CD14-positive monocyte (primary cell): Measurements from ENCODE around the gene DNAJA4. TPM values are rescaled to one million over a fixed set of nuclear protein-coding genes. Genes with fewer than 3 reads are reported as not detected.

Experiments
- DNase-seq, 3 donors: peaks; one replicate each; pipeline ENCODE4 v3.0.0-alpha.2; 2011 to 2022
- H2AFZ ChIP-seq: 2 replicates; pipeline ENCODE4 v1.6.0; 2012; ENCODE audit warnings: mild to moderate bottlenecking, low read depth, low read length, inconsistent platforms; ENCODE audit not compliant: insufficient read depth, poor library complexity, severe bottlenecking
- H3K27ac ChIP-seq, 2 donors: 1 replicate in 1 of 2; 2 replicates in 1 of 2; pipeline ENCODE4 v1.5.1; 2012 to 2013; ENCODE audit warnings: low read length in 2 of 2, control low read depth in 1 of 2, inconsistent platforms in 1 of 2, low read depth in 1 of 2, mild to moderate bottlenecking in 1 of 2
- H3K27me3 ChIP-seq, 2 donors: one replicate each; pipeline versions ENCODE4 v1.6.0 to v1.6.1; 2011 to 2013; ENCODE audit warnings: low read length in 2 of 2; ENCODE audit not compliant: control insufficient read depth in 2 of 2, insufficient read depth in 2 of 2
- H3K36me3 ChIP-seq, 2 donors: replicated peaks in 1 of 2; 1 replicate in 1 of 2; 2 replicates in 1 of 2; pipeline versions ENCODE4 v1.5.1 to v1.6.1; 2012 to 2013; ENCODE audit warnings: low read length in 2 of 2, control low read depth in 1 of 2, inconsistent platforms in 1 of 2, mild to moderate bottlenecking in 1 of 2; ENCODE audit not compliant: insufficient read depth in 2 of 2, control insufficient read depth in 1 of 2
- H3K4me1 ChIP-seq, 2 donors: 1 replicate in 1 of 2; 2 replicates in 1 of 2; pipeline versions ENCODE4 v1.5.1 to v1.6.1; 2012 to 2013; ENCODE audit warnings: low read length in 2 of 2, control low read depth in 1 of 2, inconsistent platforms in 1 of 2, mild to moderate bottlenecking in 1 of 2, moderate library complexity in 1 of 2; ENCODE audit not compliant: insufficient read depth in 2 of 2, control insufficient read depth in 1 of 2
- H3K4me2 ChIP-seq: replicated peaks from 2 replicates; pipeline ENCODE3; 2012; ENCODE audit warnings: low read length, moderate library complexity, mild to moderate bottlenecking; ENCODE audit not compliant: poor library complexity, severe bottlenecking; ENCODE audit errors: extremely low read depth
- H3K4me3 ChIP-seq, 3 experiments: fragments of 200-600 bp in 1 of 3; sonication (generic) in 1 of 3; replicated peaks in 1 of 3; 1 replicate in 2 of 3; 2 replicates in 1 of 3; pipeline ENCODE4 v1.5.1; 2011 to 2013; ENCODE audit warnings: low read length in 3 of 3, mild to moderate bottlenecking in 3 of 3, control low read depth in 2 of 3, low read depth in 2 of 3, inconsistent platforms in 1 of 3, moderate library complexity in 1 of 3
- H3K79me2 ChIP-seq: 2 replicates; pipeline ENCODE4 v1.6.0; 2012; ENCODE audit warnings: mild to moderate bottlenecking, control low read depth, inconsistent platforms, low read length, moderate library complexity; ENCODE audit not compliant: insufficient read depth
- H3K9ac ChIP-seq: 2 replicates; pipeline ENCODE4 v1.6.0; 2017; ENCODE audit warnings: low read length, mild to moderate bottlenecking; ENCODE audit not compliant: insufficient read depth, poor library complexity, severe bottlenecking
- H3K9me3 ChIP-seq, 2 donors: replicated peaks in 1 of 2; 1 replicate in 1 of 2; 2 replicates in 1 of 2; pipeline versions ENCODE4 v1.5.1 to v1.6.1; 2012 to 2013; ENCODE audit warnings: low read length in 2 of 2, control low read depth in 1 of 2; ENCODE audit not compliant: control insufficient read depth in 1 of 2, insufficient read depth in 1 of 2
- H4K20me1 ChIP-seq: 2 replicates; pipeline ENCODE4 v1.6.0; 2012; ENCODE audit warnings: mild to moderate bottlenecking, low read length, control low read depth, moderate library complexity; ENCODE audit not compliant: insufficient read depth
- H3K27ac Mint-ChIP-seq, 7 donors: one replicate each; pipeline ENCODE4 v1.8.0; 2020; ENCODE audit warnings: mild to moderate bottlenecking in 7 of 7, mixed read lengths in 7 of 7, moderate library complexity in 6 of 7, inconsistent platforms in 2 of 7
- H3K27me3 Mint-ChIP-seq, 3 donors: one replicate each; pipeline ENCODE4 v1.8.0; 2021 to 2022; ENCODE audit warnings: low read depth in 3 of 3, mild to moderate bottlenecking in 3 of 3, mixed read lengths in 3 of 3, moderate library complexity in 3 of 3, inconsistent platforms in 1 of 3
- H3K36me3 Mint-ChIP-seq, 2 donors: one replicate each; pipeline ENCODE4 v1.8.0; 2020; ENCODE audit warnings: mixed read lengths in 2 of 2, inconsistent platforms in 1 of 2, mild to moderate bottlenecking in 1 of 2
- H3K4me1 Mint-ChIP-seq: one replicate; pipeline ENCODE4 v1.8.0; 2020; ENCODE audit warnings: mild to moderate bottlenecking, mixed read lengths
- H3K4me3 Mint-ChIP-seq, 2 donors: one replicate each; pipeline ENCODE4 v1.8.0; 2020; ENCODE audit warnings: mild to moderate bottlenecking in 2 of 2, mixed read lengths in 2 of 2, moderate library complexity in 1 of 2
- H3K9me3 Mint-ChIP-seq, 7 donors: one replicate each; pipeline ENCODE4 v1.8.0; 2020 to 2022; ENCODE audit warnings: mixed read lengths in 7 of 7, mild to moderate bottlenecking in 6 of 7, moderate library complexity in 6 of 7, inconsistent platforms in 2 of 7
- WGBS: methylation state at CpG from one replicate; pipeline ENCODE4 v1.1.5; 2013; ENCODE audit warnings: missing lambda C conversion rate; ENCODE audit not compliant: insufficient coverage; 5-methylcytosine and 5-hydroxymethylcytosine counted together
- intact Hi-C, 2 donors: fragments of 100-400 bp; cut with micrococcal nuclease; formaldehyde crosslinking; loops; one replicate each; pipeline versions ENCODE4 v1.15.0 to v1.15.1; 2023
- polyA plus RNA-seq, 3 donors: library from polyadenylated mRNA; depleted of rRNA in 1 of 3; unstranded in 2 of 3; stranded (reverse) in 1 of 3; fragments of 300-500 nt in 2 of 3; fragments of >200 nt in 1 of 3; fragmentation: Illumina TruSeq in 2 of 3; gene quantifications; 1 replicate in 2 of 3; 2 replicates in 1 of 3; pipeline ENCODE4 v1.2.3, GENCODE V29; 2012 to 2021
- TF ChIP-seq, protein P1 (sequence below): fragments of 200-600 bp; IDR thresholded peaks from one replicate; pipeline ENCODE4 v1.8.0; 2022; ENCODE audit warnings: antibody characterized with exemption, mild to moderate bottlenecking

DNAJA4 gene
- polyA plus RNA-seq, 3 donors = 2.4 to 20.9 (median 2.5) TPM

DNA sequence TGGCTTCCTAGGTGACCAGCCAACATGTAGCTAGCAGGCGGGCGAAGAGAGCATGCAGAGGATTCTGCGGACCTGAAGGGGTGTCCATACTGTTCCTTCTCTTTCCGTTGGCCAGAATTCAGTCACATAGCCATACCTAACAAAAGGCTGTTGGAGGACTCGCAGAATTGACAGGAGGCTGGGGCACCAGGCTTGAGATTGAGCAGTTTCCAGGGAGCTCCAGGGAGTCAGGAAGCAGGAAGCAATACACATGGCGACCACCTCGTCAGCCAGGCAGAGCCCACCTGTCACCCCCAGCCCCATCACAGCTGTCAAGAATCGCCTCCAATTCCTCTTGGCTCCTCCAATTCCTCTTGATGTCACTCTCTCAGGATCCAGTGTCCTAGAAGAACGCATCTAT lies 13.2 kb upstream of the DNAJA4 start:
- Mint-ChIP-seq H3K27ac (no peak overlapping the region), H3K4me1 (no peaks in the 10 kb centered on the region), H3K27me3 (peaks cover 0 to 3% (median 0%) of the 10 kb centered on the region in 3 donors), H3K4me3 (no peak overlapping the region), H3K36me3 (no peaks in the 10 kb centered on the region), H3K9me3 (peaks cover 0 to 2% (median 0%) of the 10 kb centered on the region in 7 donors)
- Histone ChIP-seq H3K36me3 (no peaks in the 10 kb centered on the region), H3K9me3 (no peaks in the 10 kb centered on the region), H3K27me3 (no peaks in the 10 kb centered on the region), H3K4me2 (no peak overlapping the region), H3K4me3 (no peak overlapping the region), H3K9ac (no peak overlapping the region), H3K79me2 (no peaks in the 10 kb centered on the region), H4K20me1 (no peaks in the 10 kb centered on the region), H3K27ac (no peak overlapping the region), H2AFZ (no peak overlapping the region), H3K4me1 (no peaks in the 10 kb centered on the region)
- no peak for DNase-seq
- intact Hi-C loops = no loop called here
- TF ChIP-seq, protein P1, sequence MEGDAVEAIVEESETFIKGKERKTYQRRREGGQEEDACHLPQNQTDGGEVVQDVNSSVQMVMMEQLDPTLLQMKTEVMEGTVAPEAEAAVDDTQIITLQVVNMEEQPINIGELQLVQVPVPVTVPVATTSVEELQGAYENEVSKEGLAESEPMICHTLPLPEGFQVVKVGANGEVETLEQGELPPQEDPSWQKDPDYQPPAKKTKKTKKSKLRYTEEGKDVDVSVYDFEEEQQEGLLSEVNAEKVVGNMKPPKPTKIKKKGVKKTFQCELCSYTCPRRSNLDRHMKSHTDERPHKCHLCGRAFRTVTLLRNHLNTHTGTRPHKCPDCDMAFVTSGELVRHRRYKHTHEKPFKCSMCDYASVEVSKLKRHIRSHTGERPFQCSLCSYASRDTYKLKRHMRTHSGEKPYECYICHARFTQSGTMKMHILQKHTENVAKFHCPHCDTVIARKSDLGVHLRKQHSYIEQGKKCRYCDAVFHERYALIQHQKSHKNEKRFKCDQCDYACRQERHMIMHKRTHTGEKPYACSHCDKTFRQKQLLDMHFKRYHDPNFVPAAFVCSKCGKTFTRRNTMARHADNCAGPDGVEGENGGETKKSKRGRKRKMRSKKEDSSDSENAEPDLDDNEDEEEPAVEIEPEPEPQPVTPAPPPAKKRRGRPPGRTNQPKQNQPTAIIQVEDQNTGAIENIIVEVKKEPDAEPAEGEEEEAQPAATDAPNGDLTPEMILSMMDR = no peak
- 90% methylated on average over 9 of the region's 9 CpGs for WGBS

DNA sequence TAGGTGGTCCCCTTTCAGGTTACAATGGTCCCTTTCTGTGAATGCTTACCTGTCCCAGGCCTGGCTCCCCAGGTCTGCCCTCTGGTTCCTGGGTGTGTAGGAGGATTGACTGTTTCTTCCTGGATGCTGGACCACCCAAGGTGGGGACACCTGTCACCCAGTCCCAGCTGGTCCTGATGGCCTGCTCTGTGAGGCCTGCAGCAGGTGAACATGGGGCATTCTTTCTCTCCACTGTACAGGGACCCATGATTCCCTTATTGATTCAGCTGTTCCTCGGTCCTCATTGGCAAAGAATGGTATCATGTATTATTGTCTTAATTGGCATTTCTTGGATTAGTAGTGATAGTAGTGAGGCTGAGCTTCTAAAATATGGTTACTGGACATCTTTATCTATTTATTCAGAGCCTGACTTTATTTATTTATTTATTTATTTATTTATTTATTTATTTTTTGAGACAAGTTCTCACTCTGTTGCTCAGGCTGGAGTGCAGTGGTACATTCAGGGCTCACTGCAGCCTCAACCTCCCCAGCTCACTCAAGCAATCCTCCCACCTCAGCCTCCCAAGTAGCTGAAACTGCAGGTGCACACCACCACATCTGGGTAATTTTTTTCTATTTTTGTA lies 8.8 kb upstream of the DNAJA4 start:
- H3K36me3 ChIP-seq = no peaks in the 10 kb centered on the region
- Mint-ChIP-seq H3K4me1 (no peaks in the 10 kb centered on the region), H3K4me3 (no peak overlapping the region), H3K36me3 (no peaks in the 10 kb centered on the region), H3K27ac (no peak overlapping the region), H3K27me3 (peaks cover 0 to 3% (median 2%) of the 10 kb centered on the region in 3 donors), H3K9me3 (no peaks in the 10 kb centered on the region)
- no peak overlapping the region for H3K27ac ChIP-seq
- no peak overlapping the region for H2AFZ ChIP-seq
- WGBS = no CpG with 5 or more reads among the region's 1 CpG
- no peaks in the 10 kb centered on the region for H3K79me2 ChIP-seq
- no peaks in the 10 kb centered on the region for H4K20me1 ChIP-seq
- intact Hi-C loops = no loop called here
- no peaks in the 10 kb centered on the region for H3K4me1 ChIP-seq
- TF ChIP-seq, protein P1 = no peak
- H3K9ac ChIP-seq = no peak overlapping the region
- no peaks in the 10 kb centered on the region for H3K27me3 ChIP-seq
- DNase-seq = no peak
- no peak overlapping the region for H3K4me3 ChIP-seq
- H3K9me3 ChIP-seq = no peaks in the 10 kb centered on the region
- no peak overlapping the region for H3K4me2 ChIP-seq
